GM18507 (cell line): ENCODE measurements around the gene MDFIC.

Source experiments
- DNase-seq: peaks from one replicate; pipeline ENCODE4 v3.0.0; 2011; ENCODE audit warnings: low read depth; ENCODE audit not compliant: insufficient read length; ENCODE audit errors: extremely low spot score
- FAIRE-seq: peaks from 2 replicates; lab custom pipeline; 2011; peaks lifted over from hg19 to GRCh38; lab: Jason Lieb, UNC

The MDFIC gene

DNA sequence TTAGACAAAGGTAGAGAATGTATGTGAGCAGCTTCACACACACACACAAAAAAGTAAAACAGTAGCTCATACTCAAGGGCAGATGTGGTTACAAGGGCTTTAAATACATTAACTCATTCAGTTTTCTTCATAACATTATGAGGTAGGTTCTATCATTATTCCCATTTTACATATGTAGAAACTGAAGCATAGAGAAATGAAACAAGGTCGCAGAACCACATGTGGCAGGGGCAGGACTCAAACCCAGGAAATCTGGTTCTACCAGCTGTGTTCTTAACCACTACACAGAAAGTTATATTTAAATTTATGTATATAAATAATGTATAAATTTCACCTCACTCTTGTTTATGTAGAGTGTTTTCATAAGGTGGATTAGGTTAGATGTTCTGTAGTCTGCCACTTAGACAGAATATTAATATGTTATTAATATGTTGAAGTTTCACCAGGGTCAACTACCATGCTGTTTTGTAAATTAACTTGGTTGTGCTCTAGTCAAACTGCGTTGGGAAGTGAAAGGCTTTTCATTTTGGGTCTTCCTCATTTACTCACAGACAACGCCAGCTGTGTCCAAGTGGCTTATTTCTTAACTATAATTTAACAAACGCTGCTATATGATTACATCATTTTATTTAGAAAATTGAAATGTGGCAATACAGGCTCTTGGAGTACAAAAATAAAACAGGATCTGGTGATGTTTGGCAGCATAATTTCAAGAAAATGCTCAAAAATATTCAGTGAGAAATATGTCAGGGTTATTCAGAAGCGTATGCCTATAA lies 138.4 kb downstream of the MDFIC start:
- FAIRE-seq: no peak
- no peak for DNase-seq

DNA sequence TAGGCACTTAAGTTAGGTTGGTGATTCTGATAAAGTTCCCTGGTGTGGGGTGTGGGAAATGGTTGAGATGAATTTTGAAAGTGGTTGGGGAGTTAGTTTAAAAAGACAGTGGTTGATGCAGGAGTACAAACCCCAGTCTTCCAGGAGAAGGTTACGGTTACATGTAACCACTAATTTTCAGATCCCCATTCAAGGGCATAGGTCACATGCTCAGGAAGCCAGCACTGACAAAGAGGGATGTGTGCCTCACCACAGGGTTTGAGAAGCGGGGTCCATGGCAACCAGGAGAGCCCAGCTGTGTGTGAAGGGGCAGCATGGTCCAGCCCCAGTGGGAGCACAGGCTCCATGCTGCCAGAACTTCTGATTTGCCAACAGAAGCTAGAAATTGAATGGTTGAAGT lies 144.2 kb downstream of the MDFIC start:
- DNase-seq: no peak
- peak; percentile 81 for FAIRE-seq

GRCh38 chr7:115066634-115067033 lies 144.7 kb downstream of the MDFIC start:
- DNase-seq: no peak
- no peak for FAIRE-seq

- DNase-seq: no peak
- no peak for FAIRE-seq
Measured at GRCh38 chr7:115068220-115068619, 146.3 kb downstream of the MDFIC start.
